Astrocyte (in vitro differentiated cells and primary cell): ENCODE measurements around the gene GGCX.

Source experiments
- CTCF ChIP-seq: IDR thresholded peaks from 2 replicates; pipeline ENCODE4 v1.5.1; 2011; ENCODE audit warnings: low read depth, mild to moderate bottlenecking, inconsistent platforms, low read length, moderate library complexity; ENCODE audit not compliant: insufficient read depth
- EZH2 ChIP-seq: IDR thresholded peaks from 2 replicates; pipeline ENCODE4 v1.6.1; 2012; ENCODE audit warnings: mild to moderate bottlenecking, low read length, inconsistent platforms; ENCODE audit not compliant: insufficient read depth

- TF ChIP-seq CTCF, result no peak
- no peak for TF ChIP-seq EZH2
Observed at GRCh38 chr2:85577386-85578242, 16.3 kb upstream of the GGCX start, which contains the start of gene VAMP8.
